GM08714 (cell line): ENCODE results near the gene MYO9A.

Experiments used
- H3K4me3 ChIP-seq: fragments of 200-500 bp; sonication (Bioruptor generic); 2 replicates; pipeline ENCODE4 v1.5.1; 2014; ENCODE audit warnings: mild to moderate bottlenecking, low read length, inconsistent platforms
- ZNF274 ChIP-seq: IDR thresholded peaks from 2 replicates; pipeline ENCODE4 v1.6.1; 2012; ENCODE audit warnings: mild to moderate bottlenecking, low read depth, low read length

The MYO9A gene

GRCh38 chr15:72154316-72154715, 36.4 kb upstream of the MYO9A start:
- no peak overlapping the region for H3K4me3 ChIP-seq
- no peak for TF ChIP-seq ZNF274

GRCh38 chr15:72153269-72154000, 35.5 kb upstream of the MYO9A start:
- no peak for TF ChIP-seq ZNF274
- no peak overlapping the region for H3K4me3 ChIP-seq

GRCh38 chr15:72147418-72147817, 29.5 kb upstream of the MYO9A start:
- no peak overlapping the region for H3K4me3 ChIP-seq
- TF ChIP-seq ZNF274: no peak

GRCh38 chr15:72146934-72147333, 29.0 kb upstream of the MYO9A start:
- H3K4me3 ChIP-seq: no peak overlapping the region
- TF ChIP-seq ZNF274: no peak

GRCh38 chr15:72146221-72146620, 28.3 kb upstream of the MYO9A start:
- H3K4me3 ChIP-seq: no peak overlapping the region
- no peak for TF ChIP-seq ZNF274

- peak overlapping the region; percentile 46; the same call in 1 of the 2 replicates for H3K4me3 ChIP-seq
- TF ChIP-seq ZNF274: no peak
Measured at GRCh38 chr15:72141171-72142084, 23.5 kb upstream of the MYO9A start.

GRCh38 chr15:72140088-72140487, 22.1 kb upstream of the MYO9A start:
- TF ChIP-seq ZNF274: no peak
- H3K4me3 ChIP-seq: no peak overlapping the region

- no peak for TF ChIP-seq ZNF274
- no peak overlapping the region for H3K4me3 ChIP-seq
Measured at GRCh38 chr15:72139667-72140066, 21.7 kb upstream of the MYO9A start.

- no peak for TF ChIP-seq ZNF274
- no peak overlapping the region for H3K4me3 ChIP-seq
Measured at GRCh38 chr15:72136170-72137051, 18.5 kb upstream of the MYO9A start.

- TF ChIP-seq ZNF274: no peak
- H3K4me3 ChIP-seq: no peak overlapping the region
Measured at GRCh38 chr15:72135719-72136118, 17.8 kb upstream of the MYO9A start.

- H3K4me3 ChIP-seq: no peak overlapping the region
- no peak for TF ChIP-seq ZNF274
Measured at GRCh38 chr15:72133211-72133610, 15.3 kb upstream of the MYO9A start.

- TF ChIP-seq ZNF274: no peak
Measured at GRCh38 chr15:72131922-72132321, 14.0 kb upstream of the MYO9A start.

GRCh38 chr15:72130272-72130671, 12.3 kb upstream of the MYO9A start:
- no peak for TF ChIP-seq ZNF274
- no peak overlapping the region for H3K4me3 ChIP-seq

More at GRCh38 chr15:72131922-72132321, 14.0 kb upstream of the MYO9A start:
- H3K4me3 ChIP-seq: no peak overlapping the region

- TF ChIP-seq ZNF274: no peak
Measured at GRCh38 chr15:72128359-72128758, 10.4 kb upstream of the MYO9A start.

More at GRCh38 chr15:72128359-72128758, 10.4 kb upstream of the MYO9A start:
- no peak overlapping the region for H3K4me3 ChIP-seq
